ENCODE results near the gene TMEM150B. TPM values are rescaled to one million over a fixed set of nuclear protein-coding genes. Genes with fewer than 3 reads are reported as not detected.

Gene TMEM150B
- polyA plus RNA-seq, 1 of the 3 experiments (the other 2 are of a cell fraction) = not detected

GRCh38 chr19:55352040-55352439 is 26.9 kb upstream of the TMEM150B start:
- Histone ChIP-seq H3K79me2 (ENCODE audit: insufficient read depth) (no peaks in the 10 kb centered on the region), H3K27ac (ENCODE audit: low read depth in 2 of 2, low read length in 1 of 2) (no peak overlapping the region), H3K4me1 (ENCODE audit: control insufficient read depth in 1 of 2, insufficient read depth in 2 of 2, low read depth in 1 of 2, low read length in 1 of 2) (peaks cover 0 to 17% of the 10 kb centered on the region in 2 experiments; a peak in 1 of 4 replicates), H3K27me3 (ENCODE audit: insufficient read depth) (peaks cover 38% of the 10 kb centered on the region), H4K20me1 (ENCODE audit: insufficient read depth) (no peaks in the 10 kb centered on the region), H3K9ac (no peak overlapping the region), H3K4me2 (no peak overlapping the region), H3K4me3 (ENCODE audit: low read depth in 2 of 2, low read length in 1 of 2) (no peak overlapping the region), H3F3A (replicated peaks; ENCODE audit: insufficient read depth) (peaks cover 15% of the 10 kb centered on the region), H3K36me3 (replicated peaks in 1 of 2; ENCODE audit: control insufficient read depth in 1 of 2, insufficient read depth in 2 of 2, low read length in 1 of 2) (no peaks in the 10 kb centered on the region), H2AFZ (ENCODE audit: low read depth) (no peak overlapping the region), H3K9me2 (no peaks in the 10 kb centered on the region), H3K9me3 (no peaks in the 10 kb centered on the region)
- ChIA-PET POLR2A (interaction anchor here (1.6 kb wide), 1 partner anchor 13 kb away, joined by 7 read pairs; the partner anchor contains the start of gene KMT5C), CTCF (interaction anchor here (1.0 to 2.5 kb wide), 4 partner anchors 11 to 50 kb away, joined by 3 to 9 read pairs (median 4); partner anchors contain the start of genes KMT5C and TMEM238)
- no peak for DNase-seq
- 83% methylated on average over 4 of the region's 6 CpGs for WGBS (ENCODE audit: low lambda C conversion rate)
- no peak for TF ChIP-seq POLR2AphosphoS5 (IDR thresholded peaks at IDR 0.05; ENCODE audit: low read depth, low read length)
- TF ChIP-seq CHD2 (IDR thresholded peaks at IDR 0.05; ENCODE audit: low read length, partially characterized antibody) = no peak
- TF ChIP-seq TCF12 (IDR thresholded peaks at IDR 0.05) = no peak
- no peak for TF ChIP-seq EZH2phosphoT487 (IDR thresholded peaks at IDR 0.05; ENCODE audit: borderline replicate concordance, low read depth)
- no peak for TF ChIP-seq MEF2A (IDR thresholded peaks at IDR 0.05; ENCODE audit: borderline replicate concordance, low read depth)
- TF ChIP-seq FOXJ3 (CRISPR knock-in tag; IDR thresholded peaks at IDR 0.05) = no peak
- no peak for TF ChIP-seq GABPA (IDR thresholded peaks at IDR 0.05; ENCODE audit: low read depth)
- no peak for TF ChIP-seq FOSL2 (IDR thresholded peaks at IDR 0.05; ENCODE audit: borderline replicate concordance, low read depth)
- TF ChIP-seq MAX (IDR thresholded peaks at IDR 0.05; ENCODE audit: low read depth) = no peak
- TF ChIP-seq SMC3 (IDR thresholded peaks at IDR 0.05; ENCODE audit: low read depth, low read length) = no peak

- Histone ChIP-seq H3F3A (replicated peaks; ENCODE audit: insufficient read depth) (peaks cover 11% of the 10 kb centered on the region), H3K27me3 (ENCODE audit: insufficient read depth) (peaks cover 31% of the 10 kb centered on the region), H3K9me2 (no peaks in the 10 kb centered on the region), H3K4me3 (ENCODE audit: low read depth in 2 of 2, low read length in 1 of 2) (no peak overlapping the region), H3K79me2 (ENCODE audit: insufficient read depth) (no peaks in the 10 kb centered on the region), H3K4me1 (ENCODE audit: control insufficient read depth in 1 of 2, insufficient read depth in 2 of 2, low read depth in 1 of 2, low read length in 1 of 2) (peaks cover 0 to 17% of the 10 kb centered on the region in 2 experiments; a peak in 1 of 4 replicates), H2AFZ (ENCODE audit: low read depth) (no peak overlapping the region), H3K9ac (no peak overlapping the region), H3K4me2 (no peak overlapping the region), H3K36me3 (replicated peaks in 1 of 2; ENCODE audit: control insufficient read depth in 1 of 2, insufficient read depth in 2 of 2, low read length in 1 of 2) (no peaks in the 10 kb centered on the region), H4K20me1 (ENCODE audit: insufficient read depth) (no peaks in the 10 kb centered on the region), H3K9me3 (no peaks in the 10 kb centered on the region), H3K27ac (ENCODE audit: low read depth in 2 of 2, low read length in 1 of 2) (no peak overlapping the region)
- WGBS (ENCODE audit: low lambda C conversion rate) = 86% methylated on average over 8 of the region's 11 CpGs
- POLR2A ChIA-PET = interaction anchor here (0.5 kb wide), 1 partner anchor 10 kb away, joined by 3 read pairs; no protein-coding TSS in a partner anchor
- TF ChIP-seq TEAD4 (IDR thresholded peaks at IDR 0.05; ENCODE audit: borderline replicate concordance, insufficient read depth) (no peak), TCF12 (IDR thresholded peaks at IDR 0.05) (no peak), TAF1 (IDR thresholded peaks at IDR 0.05; ENCODE audit: borderline replicate concordance, low read depth, low read length) (no peak), CTCF (IDR thresholded peaks at IDR 0.05) (no peak)
- CTCF ChIA-PET = interaction anchor here (0.6 to 1.0 kb wide), 4 partner anchors 12 to 59 kb away, joined by 3 read pairs; no protein-coding TSS in a partner anchor
- DNase-seq = no peak
These were observed 25.6 kb upstream of the TMEM150B start for GRCh38 chr19:55350620-55351315.
